NCI-H1105 (cell line): ENCODE results near the gene BSN.

Experiments
- DNase-seq: peaks from one replicate; lab custom pipeline; 2025; lab: John Stamatoyannopoulos, UW

Gene BSN

GRCh38 chr3:49553692-49554632 is at the start of gene BSN:
TSS of gene BSN (plus strand) at chr3:49554477. CDS start at chr3:49554603, 126 bp downstream.
- peak; percentile 75 for DNase-seq

- DNase-seq: no peak
Observed at GRCh38 chr3:49506906-49507305, 47.4 kb upstream of the BSN start.

GRCh38 chr3:49509028-49509561 is 45.2 kb upstream of the BSN start:
- no peak for DNase-seq

GRCh38 chr3:49511639-49512038 is 42.6 kb upstream of the BSN start:
- no peak for DNase-seq

- no peak for DNase-seq
Observed at GRCh38 chr3:49512781-49513355, 41.4 kb upstream of the BSN start.

- no peak for DNase-seq
Observed at GRCh38 chr3:49513494-49514124, 40.7 kb upstream of the BSN start.

- DNase-seq: no peak
Observed at GRCh38 chr3:49518016-49518415, 36.3 kb upstream of the BSN start.

- DNase-seq: no peak
Observed at GRCh38 chr3:49518441-49518840, 35.8 kb upstream of the BSN start.

- no peak for DNase-seq
Observed at GRCh38 chr3:49519296-49519695, 35.0 kb upstream of the BSN start.

GRCh38 chr3:49519916-49520385 is 34.3 kb upstream of the BSN start:
- DNase-seq: no peak

GRCh38 chr3:49523756-49524747 is 30.2 kb upstream of the BSN start:
- no peak for DNase-seq

- DNase-seq: no peak
Observed at GRCh38 chr3:49529567-49529966, 24.7 kb upstream of the BSN start.

GRCh38 chr3:49530231-49530630 is 24.0 kb upstream of the BSN start:
- DNase-seq: no peak

- DNase-seq: no peak
Observed at GRCh38 chr3:49530701-49531100, 23.6 kb upstream of the BSN start.

GRCh38 chr3:49531218-49531617 is 23.1 kb upstream of the BSN start:
- DNase-seq: no peak

GRCh38 chr3:49531715-49532114 is 22.6 kb upstream of the BSN start:
- no peak for DNase-seq

- no peak for DNase-seq
Observed at GRCh38 chr3:49533031-49533430, 21.2 kb upstream of the BSN start.

GRCh38 chr3:49533786-49534519 is 20.3 kb upstream of the BSN start:
- DNase-seq: no peak

GRCh38 chr3:49534581-49535441 is 19.5 kb upstream of the BSN start:
- no peak for DNase-seq
